BJ (cell line): ENCODE measurements around the gene CCR5. TPM values are rescaled to one million over a fixed set of nuclear protein-coding genes. Genes with fewer than 3 reads are reported as not detected.

ENCODE experiments used
- CTCF ChIA-PET: fragments of 350-600 bp; formaldehyde crosslinking; extraction: SDS; loops from one replicate; lab custom pipeline; 2021; ENCODE audit warnings: antibody characterized with exemption, inconsistent platforms; lab: Yijun Ruan, JAX
- POLR2A ChIA-PET: fragments of 300-600 bp; sonication (Branson Sonifier 250); formaldehyde crosslinking; extraction: SDS; loops from one replicate; lab custom pipeline; 2021; ENCODE audit warnings: antibody characterized with exemption; lab: Charles Lee
- DNase-seq: peaks from one replicate; pipeline ENCODE4 v3.0.0-alpha.2; 2011; ENCODE audit warnings: low read depth
- H3K27me3 ChIP-seq: 2 replicates; pipeline ENCODE4 v1.6.0; 2011; ENCODE audit warnings: low read length; ENCODE audit not compliant: control insufficient read depth, insufficient read depth
- H3K36me3 ChIP-seq: 2 replicates; pipeline ENCODE4 v1.5.1; 2011; ENCODE audit warnings: low read length; ENCODE audit not compliant: control insufficient read depth, insufficient read depth
- H3K4me3 ChIP-seq: 2 replicates; pipeline ENCODE4 v1.5.1; 2011; ENCODE audit warnings: low read depth, mild to moderate bottlenecking, control low read depth, low read length
- CTCF ChIP-seq: IDR thresholded peaks from 2 replicates; pipeline ENCODE4 v1.5.1; 2011; ENCODE audit warnings: low read depth, mild to moderate bottlenecking, control low read depth, inconsistent platforms, low read length, moderate library complexity; ENCODE audit not compliant: insufficient read depth
- polyA plus RNA-seq: library from polyadenylated mRNA; depleted of rRNA; stranded (reverse); fragments of >200 nt; gene quantifications from 2 replicates; pipeline ENCODE4 v1.2.3, GENCODE V29; 2011

CCR5 gene
- polyA plus RNA-seq, 1 experiment, result not detected

GRCh38 chr3:46358466-46358865 is 12.3 kb upstream of the CCR5 start:
- no peak overlapping the region for H3K4me3 ChIP-seq
- ChIA-PET POLR2A (no interaction called here), CTCF (interaction anchor here (1.8 kb wide), 1 partner anchor 12 kb away, joined by 6 read pairs; the partner anchor contains the start of gene CCR5)
- H3K36me3 ChIP-seq, result no peaks in the 10 kb centered on the region
- TF ChIP-seq CTCF, result no peak
- peaks cover 5% of the 10 kb centered on the region for H3K27me3 ChIP-seq
- no peak for DNase-seq

GRCh38 chr3:46359733-46360493 is 10.8 kb upstream of the CCR5 start:
- no peak for TF ChIP-seq CTCF
- Histone ChIP-seq H3K4me3 (no peak overlapping the region), H3K27me3 (peaks cover 7% of the 10 kb centered on the region), H3K36me3 (no peaks in the 10 kb centered on the region)
- ChIA-PET CTCF (interaction anchor here (1.8 kb wide), 1 partner anchor 11 kb away, joined by 6 read pairs; the partner anchor contains the start of gene CCR5), POLR2A (no interaction called here)
- DNase-seq, result no peak

GRCh38 chr3:46360907-46361306 is 9.8 kb upstream of the CCR5 start:
- ChIA-PET POLR2A (no interaction called here), CTCF (interaction anchor here (1.6 kb wide), 1 partner anchor 10 kb away, joined by 3 read pairs; the partner anchor contains the start of gene CCR5)
- Histone ChIP-seq H3K4me3 (no peak overlapping the region), H3K36me3 (no peaks in the 10 kb centered on the region), H3K27me3 (peaks cover 5% of the 10 kb centered on the region)
- TF ChIP-seq CTCF, result no peak
- DNase-seq, result no peak

- Histone ChIP-seq H3K36me3 (no peaks in the 10 kb centered on the region), H3K4me3 (no peak overlapping the region), H3K27me3 (peaks cover 5% of the 10 kb centered on the region)
- TF ChIP-seq CTCF, result no peak
- ChIA-PET CTCF (interaction anchor here (1.6 kb wide), 1 partner anchor 10 kb away, joined by 3 read pairs; the partner anchor contains the start of gene CCR5), POLR2A (no interaction called here)
- DNase-seq, result no peak
Observed at GRCh38 chr3:46361408-46362283, 9.1 kb upstream of the CCR5 start.

GRCh38 chr3:46365041-46365440 is 5.7 kb upstream of the CCR5 start:
- no peaks in the 10 kb centered on the region for H3K36me3 ChIP-seq
- no peak overlapping the region for H3K4me3 ChIP-seq
- no peak for DNase-seq
- H3K27me3 ChIP-seq, result peaks cover 5% of the 10 kb centered on the region
- TF ChIP-seq CTCF, result no peak
- POLR2A ChIA-PET, result no interaction called here
- CTCF ChIA-PET, result interaction anchor here (1.6 to 2.0 kb wide), 3 partner anchors 8 to 287 kb away, joined by 4 to 9 read pairs (median 4); partner anchors contain the start of gene CCR2
